GM18511 (cell line): ENCODE data around the gene ERVMER34-1.

Experiments used
- ATAC-seq: cut with Tn5 transposase; IDR thresholded peaks from one replicate; pipeline ENCODE4 v1.9.1; 2021; ENCODE audit warnings: mild to moderate bottlenecking, moderate library complexity; ENCODE audit not compliant: unreplicated experiment

ERVMER34-1 gene

GRCh38 chr4:52721968-52722815 lies 29.0 kb downstream of the ERVMER34-1 start:
- ATAC-seq, result peak; percentile 96

DNA sequence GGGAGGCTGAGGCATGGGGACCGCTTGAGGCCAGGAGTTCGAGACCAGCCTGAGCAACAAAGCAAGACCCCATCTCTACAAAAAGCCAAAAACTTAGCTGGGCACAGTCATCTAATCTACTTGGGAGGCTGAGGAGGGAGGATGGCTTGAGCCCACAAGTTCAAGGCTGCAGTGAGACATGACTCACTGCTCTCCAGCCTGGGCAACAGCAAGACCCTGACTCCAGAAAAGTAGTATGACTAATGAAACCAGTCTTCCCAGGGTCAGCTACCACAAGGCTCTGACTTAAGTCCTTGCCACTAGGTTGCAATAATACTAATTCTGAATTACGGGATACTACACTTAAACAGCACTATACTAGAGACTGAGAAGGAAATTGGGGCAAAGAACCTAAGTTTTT lies 33.1 kb downstream of the ERVMER34-1 start:
- no peak for ATAC-seq

- no peak for ATAC-seq
Observed at GRCh38 chr4:52716364-52717151, 34.7 kb downstream of the ERVMER34-1 start.

DNA sequence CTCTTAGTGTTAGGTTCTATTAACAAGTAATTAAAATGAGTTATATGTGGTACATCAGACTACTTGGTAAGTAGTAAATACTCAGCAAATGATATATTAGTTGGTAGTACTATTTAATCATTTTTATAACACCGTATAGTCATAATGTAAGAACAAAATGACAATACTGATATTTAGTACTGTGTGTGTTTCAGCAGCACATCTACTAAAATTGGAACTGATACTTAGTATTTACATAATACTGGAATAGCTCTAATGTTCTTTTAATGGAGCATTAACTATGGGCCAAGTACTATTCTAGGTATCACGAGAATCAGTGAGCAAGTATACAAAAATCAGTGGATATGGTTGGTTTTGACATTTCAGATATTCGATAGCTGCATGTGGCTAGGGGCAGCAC lies 35.3 kb downstream of the ERVMER34-1 start:
- no peak for ATAC-seq

- ATAC-seq, result no peak
Observed at GRCh38 chr4:52715255-52715897, 35.8 kb downstream of the ERVMER34-1 start.

DNA sequence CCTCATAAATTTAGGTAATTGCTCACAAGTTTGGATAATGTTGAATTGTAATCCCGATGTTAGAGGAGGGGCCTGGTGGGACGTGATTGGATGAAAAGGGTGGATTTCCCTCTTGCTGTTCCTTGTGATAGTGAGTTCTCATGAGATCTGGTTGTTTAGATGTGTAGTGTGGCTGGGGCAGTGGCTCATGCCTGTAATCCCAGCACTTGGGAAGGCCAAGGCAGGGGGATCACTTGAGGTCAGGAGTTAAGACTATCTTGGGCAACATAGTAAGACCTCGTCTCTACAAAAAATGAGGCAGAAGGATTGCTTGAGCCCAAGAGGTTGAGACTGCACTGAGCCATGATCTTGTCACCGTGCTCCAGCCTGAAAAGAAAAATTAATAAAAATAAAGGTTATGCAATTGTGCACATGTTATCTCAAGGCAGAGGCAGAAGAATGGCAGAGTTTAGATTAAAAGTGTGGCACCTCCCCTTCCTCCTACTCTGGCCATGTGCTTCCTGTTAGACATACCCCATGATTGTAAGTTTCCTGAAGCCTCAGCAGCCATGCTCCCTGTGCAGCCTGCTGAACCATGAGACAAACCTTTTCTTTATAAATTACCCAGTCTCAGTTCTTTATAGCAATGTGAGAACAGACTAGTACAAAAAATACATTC lies 36.5 kb downstream of the ERVMER34-1 start:
- no peak for ATAC-seq

GRCh38 chr4:52713456-52713937 lies 37.7 kb downstream of the ERVMER34-1 start:
- no peak for ATAC-seq

GRCh38 chr4:52712251-52713130 lies 38.7 kb downstream of the ERVMER34-1 start:
- ATAC-seq, result peak; percentile 88

GRCh38 chr4:52711834-52712250 lies 39.4 kb downstream of the ERVMER34-1 start:
- ATAC-seq, result peak; percentile 14

DNA sequence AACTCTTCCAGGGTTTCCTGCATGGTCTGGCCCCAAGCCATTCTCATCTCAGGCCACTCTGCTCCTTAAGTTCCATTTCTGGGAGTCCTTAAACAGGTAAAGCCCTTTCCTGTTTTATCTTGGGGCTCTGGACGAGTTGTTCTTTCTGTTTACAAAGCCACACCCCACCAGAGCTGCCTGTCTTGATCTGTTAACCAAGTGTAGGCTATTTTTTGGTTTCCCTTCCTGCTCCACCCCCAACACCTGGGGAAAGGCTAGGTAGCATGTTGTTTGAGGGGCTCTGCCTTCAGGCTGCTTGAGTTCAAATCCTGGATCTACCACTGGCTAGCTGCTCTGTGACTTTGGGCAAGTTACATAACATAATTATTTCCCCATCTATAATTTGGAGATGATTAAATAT lies 40.0 kb downstream of the ERVMER34-1 start:
- ATAC-seq, result no peak

DNA sequence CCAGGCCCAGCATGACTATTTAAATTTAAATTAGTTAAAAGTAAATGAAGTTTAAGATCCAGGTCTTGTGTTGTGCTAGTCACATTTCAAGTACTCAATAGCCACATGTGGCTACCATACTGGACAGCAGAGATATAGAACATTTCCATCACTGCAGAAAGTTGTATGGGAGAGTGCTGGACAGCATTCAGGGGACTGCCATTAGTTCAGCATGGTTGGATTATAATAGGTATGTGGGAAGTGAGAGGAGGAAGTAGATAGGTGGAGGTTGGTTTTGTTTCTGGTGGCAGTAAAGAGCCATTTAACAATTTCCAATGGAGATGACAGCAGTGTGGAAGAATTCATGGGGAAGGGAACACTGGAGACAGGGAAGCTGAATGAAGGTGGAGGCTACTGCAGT lies 42.1 kb downstream of the ERVMER34-1 start:
- ATAC-seq, result no peak

GRCh38 chr4:52704661-52705060 lies 46.6 kb downstream of the ERVMER34-1 start:
- no peak for ATAC-seq

DNA sequence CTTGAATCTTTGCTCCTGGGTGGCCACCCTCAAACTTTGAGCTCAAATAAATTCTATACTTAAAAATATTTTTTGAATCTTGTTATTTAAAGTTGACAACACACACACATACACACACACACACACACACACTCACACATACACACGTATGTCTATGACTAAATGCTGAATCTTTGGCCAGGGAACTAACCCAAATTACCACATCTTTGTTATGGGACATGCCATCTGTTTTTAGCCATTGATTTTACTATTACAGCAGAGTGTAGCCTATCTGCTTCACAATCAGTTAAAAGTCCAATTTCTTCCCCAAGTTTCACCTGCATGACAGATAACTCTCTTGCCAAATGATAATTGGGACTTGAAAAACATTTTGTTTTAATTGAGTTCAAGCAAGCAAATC lies 47.1 kb downstream of the ERVMER34-1 start:
- ATAC-seq, result no peak

DNA sequence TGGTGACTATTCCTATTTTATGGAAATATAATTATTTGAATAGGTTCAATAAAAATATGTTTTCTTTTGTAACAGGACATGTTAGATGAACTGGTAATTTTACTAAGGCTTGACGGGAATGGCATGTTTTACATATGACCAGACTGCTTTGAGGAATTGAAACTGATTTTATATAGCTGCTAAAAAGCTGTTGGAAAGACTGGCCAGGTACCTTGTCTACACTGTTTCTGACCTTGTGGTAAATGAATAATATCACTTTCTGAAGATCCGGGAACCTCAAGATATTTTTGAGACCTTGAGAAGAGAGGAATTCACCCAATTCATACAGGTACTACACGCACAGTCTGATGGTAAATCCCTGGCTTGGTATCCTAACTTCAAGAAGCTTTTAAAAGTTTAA lies 50.0 kb downstream of the ERVMER34-1 start:
- peak; percentile 93 for ATAC-seq

GRCh38 chr4:52694936-52695335 lies 56.3 kb downstream of the ERVMER34-1 start:
- ATAC-seq, result no peak

- ATAC-seq, result no peak
Observed at GRCh38 chr4:52693492-52693891, 57.7 kb downstream of the ERVMER34-1 start.
